Measurements from ENCODE around the gene PRR14. TPM values are rescaled to one million over a fixed set of nuclear protein-coding genes. Genes with fewer than 3 reads are reported as not detected.
A peak's percentile ranks its signal among the peaks of the same experiment; 100 is the strongest.
"Not testable (repeated sequence)": the region's sequence is repeated elsewhere in the genome, so short reads cannot be mapped to it uniquely, and the experiment has no call there.

The PRR14 gene
- total RNA-seq, 2 experiments from 2014 or later, result 78.6 to 80.1 TPM

GRCh38 chr16:30692396-30693064, 41.8 kb downstream of the PRR14 start:
- Mint-ChIP-seq H3K27ac (no peak overlapping the region), H3K9me3 (no peaks in the 10 kb centered on the region), H3K27me3 (no peaks in the 10 kb centered on the region), H3K36me3 (ENCODE audit: low read depth) (no peaks in the 10 kb centered on the region), H3K4me1 (peaks cover 32% of the 10 kb centered on the region), H3K4me3 (no peak overlapping the region)
- CTCF ChIA-PET, result interaction anchor here (0.6 to 5.7 kb wide), 8 partner anchors 16 to 329 kb away, joined by 3 to 32 read pairs (median 8); partner anchors contain the start of genes FBRS and PRR14
- DNase-seq, result no peak
- POLR2A ChIA-PET, result no interaction called here

GRCh38 chr16:30694926-30695693, 44.4 kb downstream of the PRR14 start:
- Mint-ChIP-seq H3K4me3 (no peak overlapping the region), H3K9me3 (no peaks in the 10 kb centered on the region), H3K27ac (peak overlapping the region; percentile 17), H3K4me1 (peaks cover 43% of the 10 kb centered on the region), H3K27me3 (no peaks in the 10 kb centered on the region), H3K36me3 (ENCODE audit: low read depth) (peaks cover 10% of the 10 kb centered on the region)
- DNase-seq, result no peak
- ChIA-PET POLR2A (no interaction called here), CTCF (interaction anchor here (0.6 to 5.7 kb wide), 16 partner anchors 11 to 300 kb away, joined by 3 to 32 read pairs (median 7); partner anchors contain the start of genes FBRS, PRR14 and ZNF48)

- not testable (repeated sequence) for H3K9me3 Mint-ChIP-seq, DNase-seq, H3K27me3 Mint-ChIP-seq, H3K27ac Mint-ChIP-seq, H3K4me3 Mint-ChIP-seq
- ChIA-PET CTCF (interaction anchor here (0.6 to 1.9 kb wide), 6 partner anchors 8 to 743 kb away, joined by 3 to 10 read pairs (median 4); partner anchors contain the start of gene FBRS), POLR2A (interaction anchor here (0.5 to 0.6 kb wide), 2 partner anchors 62 to 204 kb away, joined by 3 to 4 read pairs; no protein-coding TSS in a partner anchor)
- peaks cover 20% of the 10 kb centered on the region for H3K36me3 Mint-ChIP-seq (ENCODE audit: low read depth)
- peaks cover 50% of the 10 kb centered on the region for H3K4me1 Mint-ChIP-seq
These were observed 45.9 kb downstream of the PRR14 start for GRCh38 chr16:30696646-30697045.

DNA sequence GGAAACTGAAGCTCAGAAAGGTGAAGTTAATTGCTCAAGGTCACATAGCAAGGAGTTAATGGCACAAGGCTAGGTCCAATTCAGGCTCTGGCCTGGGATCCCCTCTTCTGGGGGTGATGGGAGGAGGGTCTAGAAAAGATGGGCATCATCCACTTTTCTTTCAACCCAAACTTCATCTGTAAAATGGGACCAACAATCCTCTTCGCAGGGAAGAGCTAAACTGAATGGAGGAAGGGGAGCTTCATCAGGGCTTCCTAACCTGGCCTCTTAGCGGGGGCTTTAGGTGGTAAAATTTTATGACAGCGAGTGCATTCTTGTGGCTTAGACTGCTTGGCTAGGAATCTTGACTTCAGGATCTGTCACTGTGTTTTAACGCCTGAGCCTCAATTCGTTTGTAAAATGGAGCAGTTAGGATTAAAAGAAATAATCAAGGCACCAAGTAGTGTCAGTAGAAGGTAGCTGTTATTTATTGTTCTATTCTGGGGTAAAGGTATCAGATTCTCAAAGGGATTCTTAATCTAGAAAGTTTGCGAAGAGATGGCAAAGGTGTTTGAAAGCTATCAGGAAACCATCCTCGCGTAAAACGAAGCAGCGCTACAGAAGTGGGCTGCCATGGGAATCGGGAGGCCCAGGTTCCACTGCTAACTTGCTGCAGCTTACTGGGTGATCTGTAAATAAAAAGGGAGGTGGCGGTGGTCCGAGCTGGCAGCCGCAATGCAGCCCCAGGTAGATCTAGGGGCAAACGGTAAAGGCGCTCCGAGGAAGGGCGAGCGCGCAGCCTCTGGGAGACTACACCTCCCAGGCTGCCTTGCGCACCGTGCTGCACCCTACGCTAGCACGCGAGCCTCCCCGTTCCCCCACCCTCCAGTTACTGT, 46.7 kb downstream of the PRR14 start:
- peaks cover 21% of the 10 kb centered on the region for H3K36me3 Mint-ChIP-seq (ENCODE audit: low read depth)
- no peaks in the 10 kb centered on the region for H3K9me3 Mint-ChIP-seq
- H3K4me1 Mint-ChIP-seq, result peaks cover 48% of the 10 kb centered on the region
- H3K27ac Mint-ChIP-seq, result peak overlapping the region; percentile 99
- CTCF ChIA-PET, result interaction anchor here (0.9 to 1.9 kb wide), 6 partner anchors 9 to 57 kb away, joined by 3 to 10 read pairs (median 4); partner anchors contain the start of gene FBRS
- H3K4me3 Mint-ChIP-seq, result peak overlapping the region; percentile 93
- POLR2A ChIA-PET, result interaction anchor here (0.5 to 0.6 kb wide), 2 partner anchors 63 to 205 kb away, joined by 3 to 4 read pairs; no protein-coding TSS in a partner anchor
- DNase-seq, result no peak
- H3K27me3 Mint-ChIP-seq, result no peaks in the 10 kb centered on the region

DNA sequence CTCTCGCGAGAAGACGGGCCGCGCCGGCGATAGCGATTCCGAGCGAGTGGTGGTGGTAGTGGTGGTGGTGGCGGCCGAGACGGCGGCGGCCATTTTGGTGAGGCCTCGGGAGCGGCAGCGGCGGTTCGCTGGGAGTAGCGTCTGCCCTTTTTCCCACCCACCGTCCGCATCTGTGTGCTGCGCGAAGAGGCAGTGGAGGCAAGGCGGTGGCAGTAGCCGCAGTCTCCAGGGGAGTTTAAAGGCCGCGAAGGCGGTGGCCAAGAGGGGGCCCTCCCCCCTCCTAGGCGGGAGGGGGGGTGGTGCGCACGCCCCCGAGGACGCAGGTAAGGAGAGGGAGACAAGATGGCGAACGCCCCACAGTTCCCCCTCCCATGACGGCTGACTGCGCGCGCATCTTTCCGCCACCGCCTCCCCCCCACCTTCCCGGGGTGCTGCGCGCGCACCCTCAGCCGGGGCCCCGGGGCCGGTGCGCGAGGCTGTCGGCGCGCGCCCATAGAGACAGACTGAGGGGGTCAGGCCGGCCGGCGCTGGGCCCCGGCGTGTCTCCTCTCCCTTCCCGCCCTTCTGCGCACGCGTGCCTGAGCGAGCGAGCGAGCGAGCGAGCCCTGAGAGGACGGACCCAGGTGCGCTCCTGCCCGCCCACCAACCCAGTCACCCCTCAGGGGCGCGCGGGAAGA, 47.5 kb downstream of the PRR14 start:
- H3K27me3 Mint-ChIP-seq, result no peaks in the 10 kb centered on the region
- ChIA-PET POLR2A (no interaction called here), CTCF (interaction anchor here (0.9 to 1.9 kb wide), 3 partner anchors 10 to 39 kb away, joined by 3 to 10 read pairs (median 8); partner anchors contain the start of gene FBRS)
- H3K9me3 Mint-ChIP-seq, result no peaks in the 10 kb centered on the region
- peak; percentile 100 for DNase-seq
- peak overlapping the region; percentile 93 for H3K4me3 Mint-ChIP-seq
- peaks cover 25% of the 10 kb centered on the region for H3K36me3 Mint-ChIP-seq (ENCODE audit: low read depth)
- peak overlapping the region; percentile 99 for H3K27ac Mint-ChIP-seq
- peaks cover 48% of the 10 kb centered on the region for H3K4me1 Mint-ChIP-seq

DNA sequence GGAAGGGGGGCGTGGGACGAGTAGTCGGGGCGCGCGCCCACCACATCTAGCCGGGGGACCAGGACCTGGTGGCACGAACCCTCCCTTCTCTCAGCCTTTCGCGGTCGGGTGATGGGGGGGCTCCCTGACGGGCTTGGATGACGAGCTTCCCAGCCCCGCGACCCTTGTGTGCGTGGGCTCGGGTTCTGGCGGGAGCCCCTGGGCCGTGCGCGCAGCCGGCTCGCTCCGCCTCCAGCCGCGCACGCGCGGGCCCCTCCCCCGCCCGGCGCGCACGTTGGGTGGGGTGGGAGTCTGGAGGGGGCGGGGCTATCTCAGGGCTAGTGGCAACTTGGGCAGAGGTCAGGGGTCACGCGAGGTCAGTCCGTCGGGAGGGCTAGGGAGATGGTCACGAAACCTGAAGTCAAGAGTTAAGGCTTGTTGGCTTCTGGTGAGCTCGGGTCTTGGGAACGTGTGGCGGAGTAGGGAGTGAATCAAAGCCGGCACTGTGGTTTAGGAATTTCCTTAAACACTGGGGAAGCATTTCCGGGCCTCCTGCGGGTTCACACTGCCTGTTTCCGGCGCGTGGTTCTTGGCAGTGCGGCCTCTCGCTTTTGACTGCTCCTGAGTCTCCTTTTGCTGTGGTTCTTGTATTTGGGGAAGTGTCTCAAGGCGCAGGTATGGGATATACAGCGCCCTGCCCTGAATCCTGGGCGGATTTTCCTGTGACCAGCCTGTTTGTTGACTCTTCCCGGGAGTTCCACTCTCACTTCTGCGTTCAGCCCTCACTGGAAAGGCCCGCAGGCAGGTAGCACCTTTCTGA, 48.3 kb downstream of the PRR14 start, which contains the start of gene SRCAP:
SRCAP (plus strand) TSS at position 356 of the 799 bp plus-strand sequence. CDS start 1,654 bp downstream, outside the sequence.
- peak; percentile 88 for DNase-seq
- H3K4me1 Mint-ChIP-seq, result peaks cover 41% of the 10 kb centered on the region
- ChIA-PET POLR2A (interaction anchor here (0.6 kb wide), 1 partner anchor 105 kb away, joined by 3 read pairs; no protein-coding TSS in a partner anchor), CTCF (no interaction called here)
- H3K4me3 Mint-ChIP-seq, result peak within 1 kb of the TSS; percentile 93
- no peaks in the 10 kb centered on the region for H3K9me3 Mint-ChIP-seq
- H3K27ac Mint-ChIP-seq, result peak within 1 kb of the TSS; percentile 99
- H3K36me3 Mint-ChIP-seq (ENCODE audit: low read depth), result peaks cover 29% of the 10 kb centered on the region
- no peaks in the 10 kb centered on the region for H3K27me3 Mint-ChIP-seq

- Mint-ChIP-seq H3K9me3 (no peaks in the 10 kb centered on the region), H3K27me3 (no peaks in the 10 kb centered on the region), H3K27ac (peak overlapping the region; percentile 92), H3K36me3 (ENCODE audit: low read depth) (peaks cover 34% of the 10 kb centered on the region), H3K4me1 (peaks cover 38% of the 10 kb centered on the region), H3K4me3 (peak overlapping the region; percentile 93)
- CTCF ChIA-PET, result no interaction called here
- DNase-seq, result no peak
- POLR2A ChIA-PET, result interaction anchor here (0.6 kb wide), 1 partner anchor 106 kb away, joined by 3 read pairs; no protein-coding TSS in a partner anchor
These were observed 48.9 kb downstream of the PRR14 start for GRCh38 chr16:30699615-30700099.

DNA sequence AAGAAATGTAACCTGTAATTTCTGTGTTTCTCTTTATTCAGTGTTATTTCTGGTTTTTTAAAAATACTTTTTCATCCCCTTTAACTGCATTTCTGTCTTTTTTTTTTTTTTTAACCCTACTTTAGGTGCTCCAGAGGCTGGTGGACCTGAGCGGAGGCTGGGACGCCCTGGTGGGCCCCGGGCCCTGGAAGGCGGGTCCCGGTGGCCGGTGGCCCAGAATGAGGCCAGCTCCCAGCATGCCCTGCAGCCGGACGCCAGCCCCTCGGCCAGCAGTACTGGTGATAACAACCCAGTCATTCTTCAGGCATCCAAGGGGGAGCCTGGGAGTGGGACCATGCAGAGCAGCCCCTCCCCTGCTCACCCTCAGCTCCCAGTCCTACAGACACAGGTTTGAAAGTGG, 49.7 kb downstream of the PRR14 start:
- Mint-ChIP-seq H3K27ac (no peak overlapping the region), H3K36me3 (ENCODE audit: low read depth) (peaks cover 37% of the 10 kb centered on the region), H3K9me3 (no peaks in the 10 kb centered on the region), H3K4me3 (peak overlapping the region; percentile 93), H3K27me3 (no peaks in the 10 kb centered on the region), H3K4me1 (peaks cover 29% of the 10 kb centered on the region)
- ChIA-PET POLR2A (no interaction called here), CTCF (interaction anchor here (1.1 kb wide), 1 partner anchor 291 kb away, joined by 3 read pairs; no protein-coding TSS in a partner anchor)
- no peak for DNase-seq

DNA sequence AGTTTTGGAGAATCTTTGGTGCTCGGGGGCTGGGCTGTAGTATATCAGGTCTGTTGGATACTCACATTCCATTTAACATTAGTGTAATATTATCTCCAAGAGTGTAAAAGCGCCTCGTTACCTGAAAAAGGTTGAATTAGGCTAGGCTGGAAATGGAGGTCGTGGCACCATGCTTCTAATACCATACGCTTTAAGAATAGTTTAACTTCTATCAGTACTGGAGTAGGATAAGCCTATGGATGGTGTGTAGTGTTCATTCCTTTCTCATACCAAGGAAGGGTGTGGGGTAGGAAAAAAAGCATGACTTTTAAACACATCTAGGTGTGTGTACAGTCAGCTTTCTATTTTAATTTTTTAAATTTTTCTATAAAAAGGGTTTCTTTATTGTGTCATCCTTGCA, 50.2 kb downstream of the PRR14 start:
- H3K9me3 Mint-ChIP-seq, result no peaks in the 10 kb centered on the region
- POLR2A ChIA-PET, result no interaction called here
- peaks cover 28% of the 10 kb centered on the region for H3K4me1 Mint-ChIP-seq
- peaks cover 42% of the 10 kb centered on the region for H3K36me3 Mint-ChIP-seq (ENCODE audit: low read depth)
- H3K27ac Mint-ChIP-seq, result peak overlapping the region; percentile 41
- no peaks in the 10 kb centered on the region for H3K27me3 Mint-ChIP-seq
- CTCF ChIA-PET, result interaction anchor here (1.1 kb wide), 1 partner anchor 292 kb away, joined by 3 read pairs; no protein-coding TSS in a partner anchor
- no peak for DNase-seq
- H3K4me3 Mint-ChIP-seq, result peak overlapping the region; percentile 36

GRCh38 chr16:30703071-30703470, 52.3 kb downstream of the PRR14 start:
- H3K4me1 Mint-ChIP-seq, result peaks cover 18% of the 10 kb centered on the region
- H3K36me3 Mint-ChIP-seq (ENCODE audit: low read depth), result peaks cover 59% of the 10 kb centered on the region
- POLR2A ChIA-PET, H3K9me3 Mint-ChIP-seq, H3K27me3 Mint-ChIP-seq, H3K4me3 Mint-ChIP-seq, H3K27ac Mint-ChIP-seq, DNase-seq: not testable (repeated sequence)
- CTCF ChIA-PET, result interaction anchor here (0.6 kb wide), 1 partner anchor 247 kb away, joined by 3 read pairs; no protein-coding TSS in a partner anchor

GRCh38 chr16:30703971-30704370, 53.2 kb downstream of the PRR14 start:
- POLR2A ChIA-PET, result no interaction called here
- no peak for DNase-seq
- Mint-ChIP-seq H3K4me1 (peaks cover 18% of the 10 kb centered on the region), H3K36me3 (ENCODE audit: low read depth) (peaks cover 59% of the 10 kb centered on the region), H3K27ac (no peak overlapping the region), H3K4me3 (no peak overlapping the region), H3K9me3 (no peaks in the 10 kb centered on the region), H3K27me3 (no peaks in the 10 kb centered on the region)
- CTCF ChIA-PET, result interaction anchor here (0.6 kb wide), 1 partner anchor 32 kb away, joined by 3 read pairs; no protein-coding TSS in a partner anchor
